ENCODE measurements around the gene SLC9A5. TPM values are rescaled to one million over a fixed set of nuclear protein-coding genes. Genes with fewer than 3 reads are reported as not detected.
A peak's percentile ranks its signal among the peaks of the same experiment; 100 is the strongest.

SLC9A5 gene
- total RNA-seq, 1 experiment from 2014 or later = 1.1 TPM

GRCh38 chr16:67226295-67226803 is 22.4 kb upstream of the SLC9A5 start:
- ATAC-seq (no peak), DNase-seq (no peak)
- intact Hi-C loops (cut with micrococcal nuclease) = no loop called here
- peak overlapping the region; percentile 84 for H3K4me2 ChIP-seq (ENCODE audit: low read length)
- no peaks in the 10 kb centered on the region for H3K9me3 ChIP-seq (ENCODE audit: low read length)
- TF ChIP-seq EZH2phosphoT487 (IDR thresholded peaks at IDR 0.05; ENCODE audit: borderline replicate concordance, low read length) = no peak
- TF ChIP-seq CTCF (conservative IDR thresholded peaks at IDR 0.05; ENCODE audit: low read depth, low read length) = no peak
- TF ChIP-seq EZH2 (IDR thresholded peaks at IDR 0.05; ENCODE audit: low read length, unreplicated experiment) = no peak
- peak overlapping the region; percentile 88 for H2AFZ ChIP-seq (ENCODE audit: low read length)
- peaks cover 11% of the 10 kb centered on the region; the same call in 1 of the 2 replicates for H3K36me3 ChIP-seq (ENCODE audit: low read depth, low read length)
- no peaks in the 10 kb centered on the region for H4K20me1 ChIP-seq (ENCODE audit: low read length)
- BruUV-seq (replicated peaks) = TSS peak; percentile 57
- POLR2A ChIA-PET (ENCODE audit: unreplicated experiment) = interaction anchor here (0.5 to 0.9 kb wide), 6 partner anchors 8 to 337 kb away, joined by 3 to 5 read pairs (median 3); partner anchors contain the start of gene FHOD1
- H3K4me3 ChIP-seq (ENCODE audit: low read length) = peak overlapping the region; percentile 100
- H3K79me2 ChIP-seq (ENCODE audit: low read length) = peaks cover 19% of the 10 kb centered on the region
- CTCF ChIA-PET = interaction anchor here (1.3 to 1.7 kb wide), 2 partner anchors 18 to 28 kb away, joined by 5 to 9 read pairs; partner anchors contain the start of gene ELMO3
- H3F3A ChIP-seq (ENCODE audit: low read length, unreplicated experiment) = no peaks in the 10 kb centered on the region
- peak overlapping the region; percentile 94 for H3K9ac ChIP-seq (ENCODE audit: low read length)
- H3K4me1 ChIP-seq (ENCODE audit: insufficient read depth, low read length) = peaks cover 12% of the 10 kb centered on the region; the same call in 1 of the 2 replicates
- H3K27ac ChIP-seq (ENCODE audit: low read length) = no peak overlapping the region
- H3K9me2 ChIP-seq (replicated peaks; ENCODE audit: low read length) = no peaks in the 10 kb centered on the region
- no peaks in the 10 kb centered on the region for H3K27me3 ChIP-seq (ENCODE audit: low read length)

GRCh38 chr16:67226804-67227566 is 21.8 kb upstream of the SLC9A5 start, which contains the start of gene TMEM208:
Gene TMEM208 (plus strand): TSS chr16:67227130. CDS start chr16:67227219, 89 bp downstream.
- Histone ChIP-seq H3K79me2 (ENCODE audit: low read length) (peaks cover 19% of the 10 kb centered on the region), H3K9ac (ENCODE audit: low read length) (peak within 1 kb of the TSS; percentile 94), H3K27me3 (ENCODE audit: low read length) (no peaks in the 10 kb centered on the region), H3K36me3 (ENCODE audit: low read depth, low read length) (peaks cover 18% of the 10 kb centered on the region; the same call in 1 of the 2 replicates), H3K9me2 (replicated peaks; ENCODE audit: low read length) (no peaks in the 10 kb centered on the region), H3K4me1 (ENCODE audit: insufficient read depth, low read length) (peaks cover 12% of the 10 kb centered on the region; the same call in 1 of the 2 replicates), H3K4me3 (ENCODE audit: low read length) (peak within 1 kb of the TSS; percentile 100), H2AFZ (ENCODE audit: low read length) (peak within 1 kb of the TSS; percentile 88), H3K9me3 (ENCODE audit: low read length) (no peaks in the 10 kb centered on the region), H3K4me2 (ENCODE audit: low read length) (peak within 1 kb of the TSS; percentile 84), H3F3A (ENCODE audit: low read length, unreplicated experiment) (no peaks in the 10 kb centered on the region), H4K20me1 (ENCODE audit: low read length) (no peaks in the 10 kb centered on the region), H3K27ac (ENCODE audit: low read length) (peak within 1 kb of the TSS; percentile 58)
- intact Hi-C loops (cut with micrococcal nuclease) = no loop called here
- TF ChIP-seq CTCF (conservative IDR thresholded peaks at IDR 0.05; ENCODE audit: low read depth, low read length) (peak; percentile 31; the same call in 1 of the 2 replicates), EZH2phosphoT487 (IDR thresholded peaks at IDR 0.05; ENCODE audit: borderline replicate concordance, low read length) (no peak)
- DNase-seq (peak; percentile 97), ATAC-seq (peak; percentile 92)
- POLR2A ChIA-PET (ENCODE audit: unreplicated experiment) = interaction anchor here (0.6 to 0.9 kb wide), 6 partner anchors 19 to 336 kb away, joined by 3 to 4 read pairs (median 3); partner anchors contain the start of gene FHOD1
- CTCF ChIA-PET = interaction anchor here (1.3 to 1.7 kb wide), 2 partner anchors 17 to 29 kb away, joined by 5 to 9 read pairs; partner anchors contain the start of gene ELMO3
- BruUV-seq (replicated peaks) = TSS peak; percentile 66

Data from PC-3 (cell line).